Measurements from ENCODE around the gene MEGF11.

Gene MEGF11

DNA sequence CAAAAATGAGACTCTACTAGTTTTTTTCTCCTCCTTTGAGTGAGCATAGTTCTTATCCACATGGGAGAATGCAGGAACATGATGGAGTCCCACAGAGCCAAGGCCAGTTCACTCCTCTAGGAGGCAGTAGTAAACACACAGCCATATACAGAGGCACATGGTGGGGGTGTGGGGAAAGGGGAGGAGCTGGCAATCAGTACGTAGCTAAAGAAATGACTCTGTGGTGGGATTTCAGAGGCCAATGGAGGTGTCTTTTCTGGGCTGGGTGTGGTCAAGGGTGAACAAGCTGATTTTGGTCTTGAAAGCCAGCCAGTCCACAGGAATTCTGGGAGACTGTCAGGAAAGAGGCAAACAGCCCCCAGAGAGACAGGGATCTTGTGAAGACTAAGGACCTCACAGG is 390.9 kb downstream of the MEGF11 start:
- H3K27ac ChIP-seq: no peak overlapping the region
- no peaks in the 10 kb centered on the region for H3K9me3 ChIP-seq (ENCODE audit: low read depth, low read length)
- no peak for DNase-seq (ENCODE audit: low read depth, low spot score)
- H3K4me3 ChIP-seq: no peak overlapping the region
- TF ChIP-seq EZH2 (IDR thresholded peaks at IDR 0.05): no peak
- TF ChIP-seq FOXP2 (optimal IDR thresholded peaks at IDR 0.05; ENCODE audit: control extremely low read depth, extremely low read length, insufficient read depth): no peak
- no peak for TF ChIP-seq POLR2AphosphoS5 (IDR thresholded peaks at IDR 0.05; ENCODE audit: borderline replicate concordance, low read depth, low read length)
- no peaks in the 10 kb centered on the region for H3K36me3 ChIP-seq (ENCODE audit: insufficient read depth, low read length)
- no peak overlapping the region for H3K9ac ChIP-seq (ENCODE audit: insufficient read length)

DNA sequence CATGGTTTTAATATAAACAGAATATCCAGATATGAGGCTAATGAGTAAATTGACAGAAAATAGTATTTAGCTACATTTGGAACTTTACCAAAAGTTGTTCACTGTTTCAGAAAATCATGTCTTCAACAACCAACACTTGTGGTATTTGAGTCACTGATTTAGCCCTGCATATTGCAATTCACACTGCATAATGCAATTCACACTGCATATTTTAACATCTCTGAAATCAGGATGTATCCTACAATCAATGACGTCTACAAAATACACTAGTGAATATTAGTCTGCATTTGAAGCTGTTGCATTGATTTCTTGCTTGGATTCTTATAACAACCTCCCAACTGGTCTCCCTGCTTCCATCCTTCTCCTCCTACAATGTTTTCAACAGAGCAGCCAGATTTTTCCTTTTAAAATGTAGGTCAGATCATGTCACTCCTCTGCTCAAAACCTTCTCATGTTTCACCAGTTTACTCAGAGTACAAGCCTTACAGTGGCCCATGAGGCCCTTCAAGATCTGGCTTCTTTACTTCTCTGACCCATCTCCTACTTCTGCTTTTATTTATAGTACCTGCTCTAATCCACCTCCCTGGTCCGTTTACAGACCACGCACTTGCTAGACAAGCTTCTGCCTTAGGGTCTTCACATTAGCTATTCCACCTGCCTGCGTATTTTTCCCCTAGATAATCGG is 395.7 kb downstream of the MEGF11 start:
- Histone ChIP-seq H3K9me3 (ENCODE audit: low read depth, low read length) (no peaks in the 10 kb centered on the region), H3K9ac (ENCODE audit: insufficient read length) (no peak overlapping the region), H3K36me3 (ENCODE audit: insufficient read depth, low read length) (no peaks in the 10 kb centered on the region), H3K4me3 (no peak overlapping the region), H3K27ac (no peak overlapping the region)
- DNase-seq (ENCODE audit: low read depth, low spot score): no peak
- TF ChIP-seq FOXP2 (optimal IDR thresholded peaks at IDR 0.05; ENCODE audit: control extremely low read depth, extremely low read length, insufficient read depth) (no peak), EZH2 (IDR thresholded peaks at IDR 0.05) (no peak), POLR2AphosphoS5 (IDR thresholded peaks at IDR 0.05; ENCODE audit: borderline replicate concordance, low read depth, low read length) (no peak)

DNA sequence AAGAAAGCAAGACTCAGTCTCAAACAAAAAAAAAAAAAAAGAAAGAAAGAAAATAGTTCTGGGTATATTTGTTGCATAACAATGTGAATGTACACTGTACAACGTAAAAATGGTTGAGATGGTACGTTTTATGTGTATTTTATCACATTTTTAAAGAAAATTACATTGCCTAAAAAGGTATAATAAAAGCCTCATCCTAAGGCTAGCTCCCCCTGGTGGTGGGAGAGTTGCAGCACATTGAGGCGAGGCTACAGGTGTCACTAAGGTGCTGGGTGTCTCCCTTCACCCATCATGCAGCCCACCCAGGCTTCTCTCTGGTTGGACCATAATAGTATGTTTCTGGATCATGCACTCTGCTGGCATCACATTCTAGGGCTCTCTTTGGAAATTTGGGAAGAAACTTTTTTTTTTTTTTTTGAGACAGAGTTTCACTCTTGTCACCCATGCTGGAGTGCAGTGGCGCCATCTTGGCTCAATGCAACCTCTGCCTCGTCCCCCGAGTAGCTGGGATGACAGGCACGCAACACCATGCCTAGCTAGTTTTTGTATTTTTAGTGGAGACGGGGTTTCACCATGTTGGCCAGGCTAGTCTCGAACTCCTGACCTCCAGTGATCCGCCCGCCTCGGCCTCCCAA is 396.6 kb downstream of the MEGF11 start:
- no peaks in the 10 kb centered on the region for H3K9me3 ChIP-seq (ENCODE audit: low read depth, low read length)
- DNase-seq (ENCODE audit: low read depth, low spot score): no peak
- no peak overlapping the region for H3K4me3 ChIP-seq
- no peak overlapping the region for H3K27ac ChIP-seq
- H3K9ac ChIP-seq (ENCODE audit: insufficient read length): no peak overlapping the region
- no peak for TF ChIP-seq POLR2AphosphoS5 (IDR thresholded peaks at IDR 0.05; ENCODE audit: borderline replicate concordance, low read depth, low read length)
- no peak for TF ChIP-seq EZH2 (IDR thresholded peaks at IDR 0.05)
- no peak for TF ChIP-seq FOXP2 (optimal IDR thresholded peaks at IDR 0.05; ENCODE audit: control extremely low read depth, extremely low read length, insufficient read depth)
- no peaks in the 10 kb centered on the region for H3K36me3 ChIP-seq (ENCODE audit: insufficient read depth, low read length)

DNA sequence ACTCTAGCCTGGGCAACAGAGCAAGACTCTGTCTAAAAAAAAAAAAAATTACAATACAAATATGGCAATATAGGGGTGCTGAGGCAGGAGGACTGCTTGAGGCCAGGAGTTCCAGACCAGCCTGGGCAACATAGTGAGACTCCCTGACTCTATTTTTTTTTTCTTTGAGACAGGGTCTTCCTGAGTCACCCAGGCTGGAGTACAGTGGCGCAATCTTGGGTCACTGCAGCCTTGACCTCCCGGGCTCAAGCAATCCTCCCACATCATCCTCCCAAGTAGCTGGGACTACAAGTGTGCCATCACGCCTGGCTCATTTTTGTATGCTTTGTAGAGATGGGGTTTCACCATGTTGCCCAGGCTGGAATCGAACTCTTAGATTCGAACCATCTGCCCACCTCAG is 401.6 kb downstream of the MEGF11 start:
- Histone ChIP-seq H3K4me3 (no peak overlapping the region), H3K27ac (no peak overlapping the region), H3K36me3 (ENCODE audit: insufficient read depth, low read length) (no peaks in the 10 kb centered on the region), H3K9ac (ENCODE audit: insufficient read length) (no peak overlapping the region), H3K9me3 (ENCODE audit: low read depth, low read length) (no peaks in the 10 kb centered on the region)
- no peak for TF ChIP-seq EZH2 (IDR thresholded peaks at IDR 0.05)
- no peak for TF ChIP-seq FOXP2 (optimal IDR thresholded peaks at IDR 0.05; ENCODE audit: control extremely low read depth, extremely low read length, insufficient read depth)
- no peak for TF ChIP-seq POLR2AphosphoS5 (IDR thresholded peaks at IDR 0.05; ENCODE audit: borderline replicate concordance, low read depth, low read length)
- no peak for DNase-seq (ENCODE audit: low read depth, low spot score)

DNA sequence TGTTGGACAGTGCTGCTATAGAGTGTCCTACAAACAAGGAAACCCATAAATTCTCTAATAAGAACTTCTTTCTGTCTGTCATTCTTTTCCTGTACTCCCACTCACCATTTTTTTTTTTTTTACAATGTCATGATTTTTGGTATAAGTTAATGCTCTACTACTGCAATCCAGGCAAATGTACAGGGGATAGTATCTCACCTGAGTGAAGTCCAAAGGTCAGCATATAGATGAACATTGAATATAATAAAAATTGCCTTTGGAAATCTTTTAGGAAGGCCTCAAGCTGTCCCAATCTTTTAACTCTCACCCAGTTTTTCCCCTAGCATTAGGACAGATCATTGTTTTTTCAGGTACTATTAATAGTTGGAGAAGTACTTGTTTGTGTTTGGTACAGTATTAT is 405.6 kb downstream of the MEGF11 start:
- H3K27ac ChIP-seq: no peak overlapping the region
- TF ChIP-seq EZH2 (IDR thresholded peaks at IDR 0.05): no peak
- TF ChIP-seq POLR2AphosphoS5 (IDR thresholded peaks at IDR 0.05; ENCODE audit: borderline replicate concordance, low read depth, low read length): no peak
- TF ChIP-seq FOXP2 (optimal IDR thresholded peaks at IDR 0.05; ENCODE audit: control extremely low read depth, extremely low read length, insufficient read depth): no peak
- no peak overlapping the region for H3K4me3 ChIP-seq
- no peaks in the 10 kb centered on the region for H3K36me3 ChIP-seq (ENCODE audit: insufficient read depth, low read length)
- H3K9ac ChIP-seq (ENCODE audit: insufficient read length): no peak overlapping the region
- no peaks in the 10 kb centered on the region for H3K9me3 ChIP-seq (ENCODE audit: low read depth, low read length)
- no peak for DNase-seq (ENCODE audit: low read depth, low spot score)

DNA sequence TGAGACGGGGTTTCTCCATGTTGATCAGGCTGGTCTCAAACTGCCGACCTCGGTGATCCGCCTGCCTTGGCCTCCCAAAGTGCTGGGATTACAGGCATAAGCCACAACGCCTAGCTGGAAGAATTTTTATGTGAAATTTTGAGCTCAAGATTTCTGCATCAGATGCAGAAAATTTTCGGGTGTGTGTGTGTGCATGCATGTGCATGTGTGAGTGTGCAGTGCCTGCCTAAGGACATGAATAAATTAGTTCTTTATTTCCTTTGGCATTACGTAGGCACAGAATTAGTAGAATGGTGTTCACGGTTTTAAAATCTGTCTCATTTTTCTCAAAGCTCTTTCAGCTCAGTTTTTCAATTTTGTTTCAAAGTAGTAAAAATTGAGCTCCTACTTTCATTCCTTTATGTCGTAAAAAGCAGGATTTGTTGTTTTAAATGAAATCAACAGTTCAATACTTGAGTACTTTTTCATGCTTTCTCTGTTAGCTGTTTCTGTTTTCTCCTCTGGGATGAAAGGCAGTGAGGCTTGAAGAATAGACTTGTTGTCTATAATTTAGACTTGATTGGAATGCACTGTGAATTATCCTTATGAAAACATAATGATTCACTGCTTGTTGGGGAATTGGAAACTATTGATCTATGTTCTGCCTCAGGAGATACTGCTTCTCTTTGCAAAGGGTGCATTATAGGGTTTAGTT is 407.6 kb downstream of the MEGF11 start:
- H3K4me3 ChIP-seq: peak overlapping the region; percentile 58
- peak overlapping the region; percentile 69 for H3K27ac ChIP-seq
- no peaks in the 10 kb centered on the region for H3K9me3 ChIP-seq (ENCODE audit: low read depth, low read length)
- TF ChIP-seq FOXP2 (optimal IDR thresholded peaks at IDR 0.05; ENCODE audit: control extremely low read depth, extremely low read length, insufficient read depth) (no peak), POLR2AphosphoS5 (IDR thresholded peaks at IDR 0.05; ENCODE audit: borderline replicate concordance, low read depth, low read length) (no peak), EZH2 (IDR thresholded peaks at IDR 0.05) (no peak)
- H3K36me3 ChIP-seq (ENCODE audit: insufficient read depth, low read length): no peaks in the 10 kb centered on the region
- DNase-seq (ENCODE audit: low read depth, low spot score): no peak
- H3K9ac ChIP-seq (ENCODE audit: insufficient read length): peak overlapping the region; percentile 58
